GM19438 (cell line): ENCODE results near the gene MAFG.
"Not testable (repeated sequence)": the region's sequence is repeated elsewhere in the genome, so short reads cannot be mapped to it uniquely, and the experiment has no call there.

Experiments
- ATAC-seq: cut with Tn5 transposase; IDR thresholded peaks from one replicate; pipeline ENCODE4 v1.9.1; 2021; ENCODE audit warnings: low read depth; ENCODE audit not compliant: unreplicated experiment

Gene MAFG

DNA sequence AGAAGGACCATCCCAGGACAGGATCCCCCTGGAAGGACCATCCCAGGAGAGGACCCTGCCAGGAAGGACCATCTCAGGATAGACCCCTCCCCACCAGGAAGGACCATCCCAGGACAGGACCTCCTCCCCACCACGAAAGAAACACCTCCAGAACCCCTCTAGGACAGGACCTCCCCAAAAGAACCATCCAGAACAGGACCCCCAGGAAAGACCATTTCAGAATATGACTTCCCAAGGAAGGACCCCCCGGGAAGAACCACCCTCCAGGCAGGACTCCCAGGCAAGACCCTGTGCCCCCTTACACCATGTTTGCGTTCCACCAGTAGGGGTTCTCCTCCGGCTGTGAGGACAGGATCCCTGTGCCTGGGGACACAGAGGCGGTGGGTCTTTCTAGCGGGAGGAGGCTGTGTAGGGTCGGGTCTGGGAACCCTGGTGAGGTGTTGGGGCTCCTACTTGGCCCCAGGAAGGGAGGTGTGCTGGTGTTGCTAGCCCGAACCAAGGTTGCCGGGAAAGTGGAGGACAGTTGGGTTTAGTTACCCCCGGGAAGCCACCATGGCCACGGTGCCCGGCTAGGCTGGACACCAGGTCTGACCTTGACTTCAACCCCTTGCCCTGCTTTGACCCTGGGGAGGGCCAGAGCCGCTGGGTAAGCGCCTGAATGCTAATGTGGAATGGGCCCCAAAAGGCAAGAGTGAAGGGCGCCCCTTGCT lies 31.3 kb upstream of the MAFG start:
- no peak for ATAC-seq

DNA sequence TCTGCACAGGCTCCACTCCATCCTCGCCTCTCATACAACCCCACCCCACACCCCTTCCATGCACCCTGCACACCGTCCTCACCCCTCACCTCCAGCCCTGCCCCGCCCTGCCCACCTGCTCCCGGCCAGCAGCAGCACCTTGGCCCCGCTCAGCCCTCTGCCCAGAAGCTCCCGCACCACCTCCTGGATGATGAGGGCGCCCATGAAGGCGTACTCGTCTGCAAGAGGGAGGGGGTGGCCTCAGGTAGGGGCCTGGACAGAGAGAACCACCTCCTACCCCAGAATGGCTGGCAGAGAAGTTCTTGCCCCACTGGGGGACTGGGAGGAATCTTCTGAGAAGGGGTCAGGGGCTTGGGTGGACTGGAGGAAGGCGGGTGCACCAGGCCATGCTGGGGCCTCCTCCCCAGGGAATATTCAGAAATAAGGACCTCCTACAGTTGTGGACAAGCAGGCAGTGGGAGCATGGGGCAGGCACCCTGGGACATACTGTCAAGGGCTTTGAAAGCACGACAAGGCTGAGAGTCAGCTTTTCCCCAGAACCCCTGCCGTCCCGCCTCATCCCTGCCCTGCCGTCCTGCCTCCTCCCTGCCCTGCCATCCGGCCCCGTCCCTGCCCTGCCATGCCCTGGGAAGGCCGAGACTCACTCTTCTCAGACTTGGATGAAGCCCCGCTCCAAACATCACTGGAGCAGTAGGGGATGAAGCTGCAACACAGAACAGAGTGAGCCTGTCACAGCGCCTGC lies 30.3 kb upstream of the MAFG start:
- ATAC-seq, result no peak

- no peak for ATAC-seq
These were observed 29.4 kb upstream of the MAFG start for GRCh38 chr17:81956607-81957589.

DNA sequence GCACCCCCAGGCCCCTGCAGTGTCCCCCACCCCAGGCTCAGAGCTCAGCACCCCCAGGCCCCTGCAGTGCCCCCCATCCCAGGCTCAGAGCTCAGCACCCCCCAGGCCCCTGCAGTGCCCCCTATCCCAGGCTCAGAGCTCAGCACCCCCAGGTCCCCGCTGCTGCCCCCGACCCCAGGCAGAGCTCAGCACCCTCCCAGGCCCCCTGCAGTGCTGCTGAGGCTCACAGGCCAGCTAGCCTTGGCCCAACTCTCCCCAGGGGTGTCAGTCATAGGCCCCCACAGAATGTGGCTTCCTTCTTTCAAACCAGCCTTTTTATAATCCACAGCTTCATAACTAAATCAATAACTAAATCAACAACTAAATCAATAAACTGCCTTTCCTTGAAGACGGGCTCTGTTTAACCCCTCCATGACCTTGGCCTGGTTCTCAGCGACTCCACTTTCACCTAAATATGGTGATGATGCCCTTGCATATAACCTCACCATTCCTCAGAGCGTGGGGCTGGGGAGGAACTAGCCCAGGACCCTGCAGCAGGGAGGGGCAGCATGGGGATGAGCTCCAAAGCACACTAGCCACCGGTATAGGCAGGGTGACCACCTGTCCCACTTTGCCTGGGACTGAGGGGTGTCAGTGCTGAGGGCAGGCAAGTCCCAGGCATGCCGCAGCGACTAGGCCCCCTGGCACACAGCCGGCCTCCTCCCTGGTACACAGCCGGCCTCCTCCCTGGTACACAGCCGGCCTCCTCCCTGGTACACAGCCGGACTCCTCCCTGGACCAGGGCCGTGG lies 28.4 kb upstream of the MAFG start:
- ATAC-seq, result no peak

- ATAC-seq, result no peak
These were observed 27.6 kb upstream of the MAFG start for GRCh38 chr17:81955058-81955681.

DNA sequence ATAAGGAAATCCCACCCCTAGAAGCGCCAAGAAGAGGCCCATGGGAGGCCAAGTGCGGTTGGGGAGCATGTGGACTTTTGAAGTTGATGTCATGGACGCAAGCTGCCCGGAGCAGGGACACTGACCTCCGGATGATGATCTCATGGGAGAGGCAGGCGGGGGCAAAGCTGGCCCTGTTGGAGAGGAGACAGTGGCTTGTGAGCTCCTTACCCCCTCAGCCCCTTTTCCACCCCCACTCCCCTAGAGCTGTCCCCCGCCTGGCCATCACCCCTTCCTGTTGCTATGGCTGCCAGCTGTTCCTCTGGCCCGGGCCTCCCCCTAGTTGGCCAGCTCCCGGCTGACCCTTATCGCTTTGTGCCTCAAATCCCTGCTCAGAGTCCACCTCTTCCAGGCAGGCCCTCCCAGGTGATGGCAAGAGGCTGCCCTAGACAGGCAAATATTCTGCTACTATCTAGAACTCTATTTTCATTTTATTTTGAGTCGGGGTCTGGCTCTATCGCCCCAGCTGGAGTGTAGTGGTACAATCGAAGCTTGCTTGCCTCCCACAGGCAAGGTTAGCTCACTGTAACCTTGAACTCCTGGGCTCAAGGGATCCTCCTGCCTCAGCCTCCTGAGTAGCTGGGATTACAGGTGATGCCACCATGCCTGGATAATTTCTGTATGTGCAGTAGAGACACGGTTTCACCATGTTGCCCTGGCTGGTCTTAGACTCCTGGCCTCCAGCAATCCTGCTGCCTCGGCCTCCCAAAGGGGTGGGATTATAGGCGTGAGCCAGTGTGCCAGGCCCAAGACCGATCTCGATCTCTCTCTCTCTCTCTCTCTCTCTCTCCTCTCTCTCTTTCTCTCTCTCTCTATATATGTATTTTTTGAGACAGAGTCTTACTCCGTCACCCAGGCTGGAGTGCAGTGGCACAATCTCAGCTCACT lies 26.9 kb upstream of the MAFG start:
- ATAC-seq, result no peak

DNA sequence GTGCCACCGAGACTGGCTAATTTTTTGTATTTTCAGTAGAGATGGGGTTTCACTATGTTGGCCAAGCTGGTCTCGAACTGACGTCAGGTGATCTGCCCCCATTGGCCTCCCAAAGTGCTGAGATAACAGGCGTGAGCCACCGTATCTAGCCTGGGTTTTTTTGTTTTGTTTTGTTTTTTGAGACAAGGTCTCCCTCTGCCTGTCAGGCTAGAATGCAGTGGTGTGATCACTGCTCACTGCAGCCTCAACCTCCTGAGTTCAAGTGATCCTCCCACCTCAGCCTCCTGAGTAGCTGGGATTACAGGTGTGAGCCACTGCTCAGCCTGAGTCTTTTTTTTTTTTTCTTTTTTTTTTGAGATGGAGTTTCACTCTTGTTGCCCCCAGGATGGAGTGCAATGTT lies 25.9 kb upstream of the MAFG start:
- not testable (repeated sequence) for ATAC-seq

- ATAC-seq, result no peak
These were observed 25.3 kb upstream of the MAFG start for GRCh38 chr17:81952792-81953228.

DNA sequence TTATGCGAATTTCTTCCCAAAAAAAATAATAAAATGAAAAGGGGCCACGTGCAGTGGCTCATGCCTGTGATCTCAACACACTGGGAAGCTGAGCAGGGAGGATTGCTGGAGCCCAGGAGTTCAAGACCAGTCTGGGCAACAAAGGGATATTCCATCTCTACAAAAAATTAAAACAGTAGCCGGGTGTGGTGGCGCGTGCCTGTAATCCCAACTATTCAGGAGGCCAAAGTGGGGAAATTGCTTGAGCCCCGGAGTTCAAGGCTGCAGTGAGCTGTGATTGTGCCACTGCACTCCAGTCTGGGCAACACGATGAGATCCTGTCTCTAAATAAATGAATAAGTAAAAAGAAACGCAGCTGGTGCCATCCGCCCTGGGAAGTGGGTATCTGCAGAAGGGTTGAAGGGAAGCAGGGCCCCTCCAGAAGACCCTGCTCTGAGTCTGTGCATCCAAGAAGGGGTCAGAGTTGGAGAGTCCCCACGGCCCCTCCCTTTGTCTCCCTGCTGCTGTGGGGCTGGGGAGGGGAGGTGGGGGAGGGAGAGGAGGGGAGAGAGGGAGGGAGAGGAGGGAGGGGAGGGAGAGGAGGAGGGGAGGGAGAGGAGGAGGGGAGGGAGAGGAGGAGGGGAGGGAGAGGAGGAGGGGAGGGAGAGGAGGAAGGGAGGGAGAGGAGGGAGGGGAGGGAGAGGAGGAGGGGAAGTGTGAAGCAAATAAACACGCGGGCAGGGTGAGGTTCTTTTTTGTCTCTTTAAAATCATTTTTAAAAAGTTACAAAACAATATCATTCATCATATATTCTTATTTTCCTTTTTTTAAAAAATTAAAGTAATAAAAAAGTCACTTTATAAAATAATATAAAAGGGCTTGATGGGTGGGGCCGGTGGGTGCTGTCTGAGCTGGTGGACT lies 24.5 kb upstream of the MAFG start:
- no peak for ATAC-seq

DNA sequence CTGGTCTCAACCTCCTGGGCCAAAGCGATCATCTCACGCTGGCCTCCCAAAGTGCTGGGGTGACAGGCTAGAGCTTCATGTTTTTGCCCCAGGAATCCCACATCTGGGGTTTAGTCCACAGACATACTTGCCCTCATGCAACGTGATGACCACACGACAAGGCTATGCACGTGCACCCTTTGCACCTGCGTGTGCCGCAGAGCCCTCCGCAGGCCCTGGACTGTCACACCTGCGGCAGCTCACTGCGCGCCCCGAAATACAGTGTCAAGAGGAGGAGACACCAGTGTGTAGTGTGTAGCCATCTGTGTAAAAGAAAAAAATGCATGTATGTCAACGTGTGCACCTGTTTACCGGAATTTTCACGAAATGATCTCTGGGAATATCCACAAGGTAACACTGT lies 23.0 kb upstream of the MAFG start:
- ATAC-seq, result no peak

- no peak for ATAC-seq
These were observed 21.3 kb upstream of the MAFG start for GRCh38 chr17:81948635-81949378.

DNA sequence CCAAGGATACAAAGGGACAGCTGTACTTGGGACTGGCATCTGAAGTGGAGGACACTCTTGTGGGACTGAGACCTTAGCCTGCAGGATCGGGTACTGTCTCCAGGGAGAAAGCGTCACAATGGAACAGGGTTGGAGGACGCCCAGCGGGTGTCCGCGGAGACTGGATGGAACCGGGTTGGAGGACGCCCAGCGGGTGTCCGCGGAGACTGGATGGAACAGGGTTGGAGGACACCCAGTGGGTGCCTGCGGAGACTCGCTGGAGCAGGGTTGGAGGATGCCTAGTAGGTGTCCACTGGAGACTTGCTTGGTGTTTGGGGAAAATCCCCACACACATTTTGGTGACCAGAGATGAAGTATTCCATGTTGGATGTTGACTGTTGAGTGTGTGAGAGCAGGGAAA lies 19.7 kb upstream of the MAFG start, which contains the start of gene MYADML2:
Gene MYADML2 (minus strand): TSS at position 45 of the 400 bp plus-strand sequence. CDS start 5,492 bp downstream, outside the sequence.
- ATAC-seq, result no peak

GRCh38 chr17:81944858-81945257 lies 17.3 kb upstream of the MAFG start:
- no peak for ATAC-seq

GRCh38 chr17:81942167-81942553 lies 14.6 kb upstream of the MAFG start:
- ATAC-seq, result no peak

DNA sequence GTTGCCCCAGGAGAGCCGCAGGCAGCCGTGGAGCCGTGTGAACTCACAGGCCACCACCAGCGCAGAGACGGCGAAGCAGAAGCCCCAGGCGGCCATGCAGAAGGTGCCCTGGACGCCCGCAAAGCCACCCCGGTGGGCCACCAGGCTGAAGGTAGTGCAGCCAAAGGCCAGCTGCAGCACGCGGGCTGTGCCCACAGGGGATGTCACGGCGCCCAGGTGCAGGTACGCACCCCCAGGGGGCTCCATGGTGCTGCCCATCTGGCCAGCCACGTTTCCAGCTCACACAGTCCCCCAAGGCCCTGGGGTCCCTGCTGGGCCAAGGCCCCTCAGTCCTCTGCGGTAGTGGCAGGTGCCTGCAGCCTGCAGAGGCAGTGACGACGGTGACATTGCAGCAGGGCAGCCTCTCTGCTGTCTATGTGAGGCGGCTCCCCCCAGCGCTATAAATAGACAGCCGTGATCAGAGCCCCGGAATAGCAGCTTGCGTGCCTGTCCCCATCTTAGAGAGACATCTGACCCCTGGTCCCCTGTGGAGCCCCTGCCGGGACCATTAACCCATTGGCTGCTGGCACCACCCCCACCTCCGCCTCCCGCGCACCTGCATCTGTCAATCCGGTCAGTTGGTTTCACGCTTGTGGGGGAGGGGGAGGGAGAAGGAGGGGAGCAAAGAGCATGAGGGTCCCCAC lies 14.1 kb upstream of the MAFG start:
- no peak for ATAC-seq
